HepG2 (cell line): ENCODE measurements around the gene SEMA3F. TPM values are rescaled to one million over a fixed set of nuclear protein-coding genes. Genes with fewer than 3 reads are reported as not detected.

Experiments used
- ATF5 ChIP-seq: sonication (generic); formaldehyde crosslinking; IDR thresholded peaks from 2 replicates; pipeline ENCODE4 v1.4.0; 2020; ENCODE audit warnings: mild to moderate bottlenecking, low read depth, missing genetic modification reagents
- GATAD2A ChIP-seq: IDR thresholded peaks from 2 replicates; pipeline ENCODE4 v1.6.1; 2016
- GTF3A ChIP-seq: sonication (generic); formaldehyde crosslinking; conservative IDR thresholded peaks from 2 replicates; pipeline ENCODE4 v1.4.0; 2020; ENCODE audit warnings: mild to moderate bottlenecking, missing genetic modification reagents
- KLF12 ChIP-seq: sonication (generic); formaldehyde crosslinking; IDR thresholded peaks from 2 replicates; pipeline ENCODE4 v1.4.0; 2020; ENCODE audit warnings: missing genetic modification reagents, borderline replicate concordance
- LRRFIP1 ChIP-seq: sonication (generic); formaldehyde crosslinking; conservative IDR thresholded peaks from 2 replicates; pipeline ENCODE4 v1.4.0; 2020; ENCODE audit warnings: missing genetic modification reagents
- MTF2 ChIP-seq: sonication (generic); formaldehyde crosslinking; IDR thresholded peaks from 2 replicates; pipeline ENCODE4 v1.5.0; 2020; ENCODE audit warnings: missing genetic modification reagents, borderline replicate concordance
- REXO4 ChIP-seq: sonication (generic); formaldehyde crosslinking; IDR thresholded peaks from 2 replicates; pipeline ENCODE4 v1.8.0; 2022; ENCODE audit warnings: missing genetic modification reagents, mild to moderate bottlenecking, borderline replicate concordance
- RORA ChIP-seq: sonication (generic); formaldehyde crosslinking; IDR thresholded peaks from 2 replicates; pipeline ENCODE4 v1.5.0; 2020; ENCODE audit warnings: mild to moderate bottlenecking, missing genetic modification reagents, moderate library complexity
- STAT6 ChIP-seq: sonication (generic); formaldehyde crosslinking; IDR thresholded peaks from 2 replicates; pipeline ENCODE4 v1.4.0; 2020; ENCODE audit warnings: missing genetic modification reagents, mild to moderate bottlenecking, borderline replicate concordance
- THAP11 ChIP-seq: IDR thresholded peaks from 2 replicates; pipeline ENCODE4 v1.6.1; 2016; ENCODE audit warnings: missing biosample characterization, missing genetic modification reagents
- UBTF ChIP-seq: sonication (generic); formaldehyde crosslinking; IDR thresholded peaks from 2 replicates; pipeline ENCODE4 v1.4.0; 2020; ENCODE audit warnings: mild to moderate bottlenecking, missing genetic modification reagents
- XRCC5 ChIP-seq: fragments of 200-400 bp; formaldehyde crosslinking; optimal IDR thresholded peaks from 2 replicates; pipeline ENCODE3; 2017; ENCODE audit warnings: mild to moderate bottlenecking, low read length
- ZFP62 ChIP-seq: sonication (generic); formaldehyde crosslinking; IDR thresholded peaks from 2 replicates; pipeline ENCODE4 v1.4.0; 2020; ENCODE audit warnings: missing genetic modification reagents
- ZNF629 ChIP-seq: sonication (generic); formaldehyde crosslinking; conservative IDR thresholded peaks from 2 replicates; pipeline ENCODE4 v1.5.0; 2020; ENCODE audit warnings: missing genetic modification reagents
- ZNF720 ChIP-seq: sonication (generic); formaldehyde crosslinking; IDR thresholded peaks from 2 replicates; pipeline ENCODE4 v1.4.0; 2020; ENCODE audit warnings: missing genetic modification reagents
- ZNF746 ChIP-seq: sonication (generic); formaldehyde crosslinking; IDR thresholded peaks from 2 replicates; pipeline ENCODE4 v1.8.0; 2022; ENCODE audit warnings: mild to moderate bottlenecking, missing genetic modification reagents
- ZNF850 ChIP-seq: sonication (generic); formaldehyde crosslinking; conservative IDR thresholded peaks from 2 replicates; pipeline ENCODE4 v1.9.0; 2021; ENCODE audit warnings: mild to moderate bottlenecking, missing genetic modification reagents
- polyA plus RNA-seq, 8 experiments: library from polyadenylated mRNA; depleted of rRNA in 3 of 8; stranded (reverse) in 7 of 8; unstranded in 1 of 8; fragments of >200 nt; fragmentation: Illumina TruSeq in 4 of 8; extraction: Trizol in 4 of 8; gene quantifications; 2 replicates each; pipeline versions ENCODE4 v1.2.1 to v1.2.3, GENCODE V29; 2011 to 2016; ENCODE audit warnings: low read depth in 4 of 8, missing spikeins in 1 of 8, mixed read lengths in 1 of 8; ENCODE audit not compliant: insufficient read depth in 1 of 8
- total RNA-seq, 5 experiments: library from RNA; depleted of rRNA; stranded (reverse); fragments of >200 nt; fragmentation: Illumina TruSeq; extraction: Trizol; gene quantifications; 2 replicates each; pipeline ENCODE4 v1.2.3, GENCODE V29; 2016; ENCODE audit warnings: low read depth in 1 of 5

SEMA3F gene
- total and polyA plus RNA-seq, 2 of the 13 experiments (the other 11 are each of a cell fraction or from before 2014, with no cell fraction given), result 7.6 to 17.2 TPM

- TF ChIP-seq ZNF746 (CRISPR knock-in tag) (peak; percentile 48; the same call in 1 of the 2 replicates), THAP11 (CRISPR knock-in tag) (peak; percentile 57), GATAD2A (CRISPR knock-in tag) (peak; percentile 44; the same call in 1 of the 2 replicates), REXO4 (no peak), ATF5 (CRISPR knock-in tag) (no peak), STAT6 (CRISPR knock-in tag) (no peak), XRCC5 (peak; percentile 60), ZNF720 (CRISPR knock-in tag) (no peak), ZNF629 (CRISPR knock-in tag) (no peak), GTF3A (CRISPR knock-in tag) (peak; percentile 92; the same call in 1 of the 2 replicates), LRRFIP1 (CRISPR knock-in tag) (no peak), ZNF850 (no peak), ZFP62 (CRISPR knock-in tag) (no peak), KLF12 (CRISPR knock-in tag) (no peak), UBTF (CRISPR knock-in tag) (no peak), RORA (CRISPR knock-in tag) (no peak), MTF2 (CRISPR knock-in tag) (no peak)
Measured at GRCh38 chr3:50194128-50194902, 39.2 kb downstream of the SEMA3F start (continued).
